HG03025 (cell line): Measurements from ENCODE around the gene DISC1.
"Not testable (repeated sequence)": the region's sequence is repeated elsewhere in the genome, so short reads cannot be mapped to it uniquely, and the experiment has no call there.

ENCODE experiments used
- ATAC-seq: cut with Tn5 transposase; IDR thresholded peaks from one replicate; pipeline ENCODE4 v1.9.1; 2021; ENCODE audit warnings: mild to moderate bottlenecking, moderate library complexity; ENCODE audit not compliant: unreplicated experiment, low FRiP score

DISC1 gene

GRCh38 chr1:231723146-231723545, 96.6 kb downstream of the DISC1 start:
- ATAC-seq: no peak

GRCh38 chr1:231724041-231724440, 97.5 kb downstream of the DISC1 start:
- ATAC-seq: no peak

GRCh38 chr1:231724876-231725647, 98.5 kb downstream of the DISC1 start:
- no peak for ATAC-seq

GRCh38 chr1:231727171-231727570, 100.6 kb downstream of the DISC1 start:
- no peak for ATAC-seq

GRCh38 chr1:231728987-231729386, 102.4 kb downstream of the DISC1 start:
- not testable (repeated sequence) for ATAC-seq

- no peak for ATAC-seq
Measured at GRCh38 chr1:231729544-231729943, 103.0 kb downstream of the DISC1 start.

GRCh38 chr1:231731268-231731667, 104.7 kb downstream of the DISC1 start:
- ATAC-seq: no peak

GRCh38 chr1:231733063-231733462, 106.5 kb downstream of the DISC1 start:
- ATAC-seq: no peak

- no peak for ATAC-seq
Measured at GRCh38 chr1:231733672-231734071, 107.1 kb downstream of the DISC1 start.

- ATAC-seq: no peak
Measured at GRCh38 chr1:231734417-231734816, 107.8 kb downstream of the DISC1 start.

GRCh38 chr1:231735411-231735810, 108.8 kb downstream of the DISC1 start:
- ATAC-seq: no peak

GRCh38 chr1:231735941-231736340, 109.4 kb downstream of the DISC1 start:
- no peak for ATAC-seq

GRCh38 chr1:231736464-231736863, 109.9 kb downstream of the DISC1 start:
- ATAC-seq: no peak

- no peak for ATAC-seq
Measured at GRCh38 chr1:231738554-231738953, 112.0 kb downstream of the DISC1 start.

GRCh38 chr1:231743966-231744365, 117.4 kb downstream of the DISC1 start:
- no peak for ATAC-seq

- ATAC-seq: no peak
Measured at GRCh38 chr1:231748760-231749415, 122.3 kb downstream of the DISC1 start.

- no peak for ATAC-seq
Measured at GRCh38 chr1:231750296-231750695, 123.7 kb downstream of the DISC1 start.

- ATAC-seq: no peak
Measured at GRCh38 chr1:231750818-231751362, 124.3 kb downstream of the DISC1 start.

- no peak for ATAC-seq
Measured at GRCh38 chr1:231751415-231751814, 124.8 kb downstream of the DISC1 start.

- ATAC-seq: no peak
Measured at GRCh38 chr1:231753313-231753712, 126.7 kb downstream of the DISC1 start.

- ATAC-seq: peak; percentile 40
Measured at GRCh38 chr1:231757101-231757404, 130.5 kb downstream of the DISC1 start.

- no peak for ATAC-seq
Measured at GRCh38 chr1:231757759-231758158, 131.2 kb downstream of the DISC1 start.
